Calu3 (cell line): ENCODE measurements around the gene KCNE2. TPM values are rescaled to one million over a fixed set of nuclear protein-coding genes. Genes with fewer than 3 reads are reported as not detected.
A peak's percentile ranks its signal among the peaks of the same experiment; 100 is the strongest.
"Not testable (repeated sequence)": the region's sequence is repeated elsewhere in the genome, so short reads cannot be mapped to it uniquely, and the experiment has no call there.

ENCODE experiments used
- BruUV-seq: library from RNA; stranded (reverse); fragments of 400-500 nt; replicated peaks from 2 replicates; lab custom pipeline; 2021; lab: Mats Ljungman, UMichigan
- CTCF ChIA-PET: fragments of 300-600 bp; sonication (Branson Sonifier 250); formaldehyde crosslinking; loops from one replicate; lab custom pipeline; 2022; ENCODE audit warnings: antibody characterized with exemption; lab: Charles Lee
- DNase-seq: peaks from one replicate; pipeline ENCODE4 v3.0.0; 2022
- H3K27ac Mint-ChIP-seq: one replicate; pipeline ENCODE4 v1.8.0; 2022; ENCODE audit warnings: mixed read lengths; ENCODE audit not compliant: unreplicated experiment
- H3K27me3 Mint-ChIP-seq: one replicate; pipeline ENCODE4 v1.8.0; 2022; ENCODE audit warnings: mixed read lengths; ENCODE audit not compliant: unreplicated experiment
- H3K36me3 Mint-ChIP-seq: one replicate; pipeline ENCODE4 v1.8.0; 2022; ENCODE audit warnings: mild to moderate bottlenecking, moderate library complexity, mixed read lengths; ENCODE audit not compliant: insufficient read depth, unreplicated experiment
- H3K4me1 Mint-ChIP-seq: one replicate; pipeline ENCODE4 v1.8.0; 2022; ENCODE audit warnings: mild to moderate bottlenecking, low read depth, mixed read lengths; ENCODE audit not compliant: unreplicated experiment
- H3K4me3 Mint-ChIP-seq: one replicate; pipeline ENCODE4 v1.8.0; 2022; ENCODE audit warnings: mild to moderate bottlenecking, low read depth, moderate library complexity, mixed read lengths; ENCODE audit not compliant: unreplicated experiment
- H3K9me3 Mint-ChIP-seq: one replicate; pipeline ENCODE4 v1.8.0; 2022; ENCODE audit warnings: low read depth, mixed read lengths; ENCODE audit not compliant: unreplicated experiment
- CTCF ChIP-seq: fragments of 200-600 bp; IDR thresholded peaks from one replicate; pipeline ENCODE4 v1.8.0; 2022; ENCODE audit warnings: antibody characterized with exemption; ENCODE audit not compliant: unreplicated experiment
- intact Hi-C: fragments of 100-400 bp; cut with micrococcal nuclease; formaldehyde crosslinking; loops from one replicate; pipeline ENCODE4 v1.10.0; 2022; ENCODE audit not compliant: unreplicated experiment
- total RNA-seq: library from RNA; stranded (reverse); gene quantifications from 2 replicates; pipeline ENCODE4 v1.2.3, GENCODE V29; 2022

KCNE2 gene
- total RNA-seq, 1 experiment from 2014 or later, result not detected

DNA sequence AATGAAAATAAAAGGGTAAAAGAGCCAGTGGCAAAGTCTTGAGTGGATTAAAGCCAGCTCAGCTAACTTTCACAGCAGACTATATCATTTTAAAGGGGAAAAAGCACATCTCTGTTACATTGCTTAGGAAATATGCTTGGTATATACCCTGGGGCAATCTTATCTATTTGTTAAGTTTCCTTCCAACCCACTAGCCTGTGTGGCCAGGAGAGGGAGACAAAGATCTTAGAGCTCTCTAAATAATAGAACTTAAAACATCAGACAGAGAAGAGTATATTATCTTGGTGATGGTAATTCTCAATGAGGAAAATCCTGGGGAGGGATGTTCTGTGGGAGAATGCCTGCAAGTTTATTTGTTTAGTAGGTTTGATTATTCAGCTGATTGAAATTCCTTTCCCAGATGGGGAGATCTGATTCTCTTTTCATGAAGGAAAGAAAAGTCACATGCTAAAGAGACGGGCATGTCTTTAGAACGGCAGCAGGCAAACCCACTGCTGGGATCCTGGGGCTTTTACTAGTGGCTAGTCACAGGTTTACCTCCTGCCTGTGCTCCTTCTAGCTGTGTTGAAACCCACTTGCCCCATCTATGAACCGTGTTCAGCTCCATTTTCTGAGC, 3.6 kb downstream of the KCNE2 start:
- intact Hi-C loops, result no loop called here
- DNase-seq, result peak; percentile 47
- peaks cover 23% of the 10 kb centered on the region for H3K27me3 Mint-ChIP-seq
- H3K27ac Mint-ChIP-seq, result no peak overlapping the region
- no peaks in the 10 kb centered on the region for H3K4me1 Mint-ChIP-seq
- no peaks in the 10 kb centered on the region for H3K36me3 Mint-ChIP-seq
- no peak overlapping the region for H3K4me3 Mint-ChIP-seq
- no peaks in the 10 kb centered on the region for H3K9me3 Mint-ChIP-seq
- CTCF ChIA-PET, result interaction anchor here (0.5 to 1.4 kb wide), 3 partner anchors 263 to 332 kb away, joined by 3 to 4 read pairs (median 3); no protein-coding TSS in a partner anchor
- peak; percentile 33 for TF ChIP-seq CTCF
- BruUV-seq, result no TSS peak

DNA sequence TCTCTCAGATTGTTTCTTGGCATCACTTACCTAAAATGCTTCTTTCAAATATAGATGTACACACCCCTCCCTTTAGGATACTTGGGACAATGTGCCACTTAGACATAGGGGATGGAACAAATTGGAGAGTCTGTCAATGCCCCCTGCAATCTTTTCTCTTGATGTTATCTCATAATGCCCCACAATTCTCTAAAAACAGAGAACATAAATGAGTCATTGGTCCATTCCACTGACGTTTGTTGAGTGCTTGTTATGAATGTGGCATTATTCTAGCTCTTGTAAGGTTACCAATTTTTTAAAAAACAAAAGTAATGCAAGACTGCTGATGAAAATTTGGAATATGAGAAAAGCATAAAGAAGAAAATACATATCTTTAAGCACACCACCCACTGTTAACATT, 5.9 kb downstream of the KCNE2 start:
- no peak for TF ChIP-seq CTCF
- H3K36me3 Mint-ChIP-seq, result no peaks in the 10 kb centered on the region
- peaks cover 23% of the 10 kb centered on the region for H3K27me3 Mint-ChIP-seq
- H3K4me3 Mint-ChIP-seq, result no peak overlapping the region
- H3K9me3 Mint-ChIP-seq, result no peaks in the 10 kb centered on the region
- no TSS peak for BruUV-seq
- DNase-seq, result no peak
- CTCF ChIA-PET, result no interaction called here
- H3K4me1 Mint-ChIP-seq, result no peaks in the 10 kb centered on the region
- intact Hi-C loops, result no loop called here
- no peak overlapping the region for H3K27ac Mint-ChIP-seq

DNA sequence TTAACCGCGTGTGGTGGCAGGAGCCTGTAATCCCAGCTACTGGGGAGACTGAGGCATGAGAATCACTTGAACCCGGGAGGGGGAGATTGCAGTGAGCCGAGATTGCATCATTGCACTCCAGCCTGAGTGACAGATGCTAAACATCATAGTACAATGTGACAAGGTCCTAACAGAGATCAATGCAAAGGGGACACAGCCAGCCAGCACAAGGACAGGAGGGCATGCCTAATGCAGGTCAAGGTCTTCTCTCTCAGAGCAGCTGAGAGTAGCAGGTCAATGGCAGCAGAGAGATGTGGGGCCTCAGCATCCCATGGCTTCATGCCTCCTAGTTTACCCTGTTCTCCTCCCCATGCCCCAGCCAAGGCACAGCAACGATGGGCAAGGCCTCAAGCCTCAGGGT, 8.5 kb downstream of the KCNE2 start:
- no peak for TF ChIP-seq CTCF
- no TSS peak for BruUV-seq
- Mint-ChIP-seq H3K4me3 (no peak overlapping the region), H3K27me3 (peaks cover 23% of the 10 kb centered on the region), H3K27ac (no peak overlapping the region), H3K4me1 (no peaks in the 10 kb centered on the region), H3K9me3 (no peaks in the 10 kb centered on the region), H3K36me3 (no peaks in the 10 kb centered on the region)
- CTCF ChIA-PET, result no interaction called here
- intact Hi-C loops, result no loop called here
- no peak for DNase-seq

DNA sequence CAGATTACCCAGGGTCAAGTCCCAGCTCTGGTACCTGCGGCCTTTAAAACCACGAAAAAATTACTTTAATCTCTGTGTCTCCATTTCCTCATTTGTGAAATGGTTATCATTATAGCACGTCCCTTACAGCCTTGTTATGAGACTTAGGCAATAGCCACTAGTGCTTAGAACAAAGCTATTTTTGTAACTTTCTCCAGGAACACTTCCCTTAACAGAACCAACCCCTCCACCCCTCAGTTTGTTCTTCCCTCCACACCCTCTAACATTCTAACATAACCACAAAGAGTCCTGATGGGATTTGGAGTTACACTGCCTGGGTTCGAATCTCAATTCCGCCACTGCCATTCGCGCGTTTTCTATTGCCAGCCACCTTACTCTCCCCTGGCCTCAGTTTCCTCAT, 10.7 kb downstream of the KCNE2 start:
- BruUV-seq, H3K4me1 Mint-ChIP-seq, DNase-seq, intact Hi-C loops, H3K36me3 Mint-ChIP-seq, H3K4me3 Mint-ChIP-seq, CTCF ChIA-PET, H3K27ac Mint-ChIP-seq, H3K9me3 Mint-ChIP-seq: not testable (repeated sequence)
- peaks cover 10% of the 10 kb centered on the region for H3K27me3 Mint-ChIP-seq

GRCh38 chr21:34374940-34375618, 11.3 kb downstream of the KCNE2 start, which contains the start of gene SMIM11:
TSS of gene SMIM11 (plus strand) at chr21:34375507. CDS start at chr21:34379505, 3,998 bp downstream.
- CTCF ChIA-PET, H3K4me1 Mint-ChIP-seq, BruUV-seq, H3K4me3 Mint-ChIP-seq, DNase-seq, intact Hi-C loops, H3K9me3 Mint-ChIP-seq, H3K27ac Mint-ChIP-seq, H3K36me3 Mint-ChIP-seq: not testable (repeated sequence)
- H3K27me3 Mint-ChIP-seq, result peaks cover 10% of the 10 kb centered on the region

DNA sequence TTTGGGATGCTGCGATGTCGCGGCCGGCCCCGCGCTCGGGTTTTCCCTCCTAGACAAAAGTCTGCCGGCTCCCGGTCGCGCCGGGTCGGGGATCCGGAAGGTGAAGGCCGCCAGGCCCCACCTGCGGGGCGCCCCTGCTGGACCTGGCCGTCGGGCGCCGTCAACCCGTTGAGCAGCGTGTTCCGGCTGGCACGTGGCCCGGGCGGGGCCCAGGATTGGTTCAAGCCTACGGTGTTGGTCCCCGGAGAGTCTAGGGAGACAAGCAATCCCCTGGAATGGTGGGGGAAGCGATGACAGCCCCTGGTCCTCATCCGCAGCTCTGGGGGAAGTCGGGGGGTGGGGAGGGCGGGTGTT, 11.8 kb downstream of the KCNE2 start:
- BruUV-seq, result not testable (repeated sequence)

GRCh38 chr21:34383138-34383537, 19.3 kb downstream of the KCNE2 start:
- CTCF ChIA-PET, H3K4me3 Mint-ChIP-seq, H3K4me1 Mint-ChIP-seq, H3K27ac Mint-ChIP-seq, H3K36me3 Mint-ChIP-seq, DNase-seq, H3K9me3 Mint-ChIP-seq, intact Hi-C loops, H3K27me3 Mint-ChIP-seq, BruUV-seq: not testable (repeated sequence)

More for the DNA sequence above, 11.8 kb downstream of the KCNE2 start:
- intact Hi-C loops, H3K27ac Mint-ChIP-seq, H3K36me3 Mint-ChIP-seq, H3K9me3 Mint-ChIP-seq, H3K27me3 Mint-ChIP-seq, DNase-seq, H3K4me1 Mint-ChIP-seq, H3K4me3 Mint-ChIP-seq, CTCF ChIA-PET: not testable (repeated sequence)
